Lower leg skin (tissue), 3 donors: ENCODE results near the gene CYP26A1.

ENCODE experiments used
- CTCF ChIP-seq, 3 donors: fragments of 450-650 bp; IDR thresholded peaks; one replicate each; pipeline ENCODE4 v1.5.1; 2016; ENCODE audit warnings: antibody characterized with exemption in 3 of 3, mild to moderate bottlenecking in 3 of 3, moderate library complexity in 2 of 3
- POLR2A ChIP-seq, 2 donors: fragments of 450-650 bp; IDR thresholded peaks; one replicate each; pipeline ENCODE4 v1.6.1; 2016 to 2017; ENCODE audit warnings: antibody characterized with exemption in 2 of 2, mild to moderate bottlenecking in 1 of 2, moderate library complexity in 1 of 2

- TF ChIP-seq CTCF (IDR thresholded peaks at IDR 0.05), result no peak
- TF ChIP-seq POLR2A (IDR thresholded peaks at IDR 0.05), result no peak
Observed at GRCh38 chr10:93062514-93063143, 11.1 kb upstream of the CYP26A1 start.
